K562 (cell line): ENCODE data around the gene TMTC2.

Experiments used
- CEBPB ChIP-seq: fragments of 450-650 bp; IDR thresholded peaks from 2 replicates; pipeline ENCODE4 v1.6.1; 2016; ENCODE audit warnings: missing genetic modification characterization, missing compliant biosample characterization
- EGR1 ChIP-seq: fragments of 450-650 bp; conservative IDR thresholded peaks from 2 replicates; pipeline ENCODE4 v1.6.1; 2017; ENCODE audit warnings: mild to moderate bottlenecking
- ELK1 ChIP-seq: sonication (generic); formaldehyde crosslinking; IDR thresholded peaks from 2 replicates; pipeline ENCODE4 v1.8.1; 2022; ENCODE audit warnings: missing genetic modification reagents
- JUNB ChIP-seq: fragments of 450-650 bp; formaldehyde crosslinking; conservative IDR thresholded peaks from 2 replicates; pipeline ENCODE4 v1.4.0; 2020; ENCODE audit warnings: mild to moderate bottlenecking
- MAFG ChIP-seq: fragments of 450-650 bp; conservative IDR thresholded peaks from 2 replicates; pipeline ENCODE4 v1.6.1; 2016; ENCODE audit warnings: missing genetic modification characterization, missing compliant biosample characterization
- NFIC ChIP-seq: fragments of 450-650 bp; IDR thresholded peaks from 2 replicates; pipeline ENCODE4 v1.6.1; 2017; ENCODE audit warnings: mild to moderate bottlenecking, inconsistent platforms
- POLR2AphosphoS5 ChIP-seq: IDR thresholded peaks from 2 replicates; pipeline ENCODE4 v1.6.1; 2011; ENCODE audit warnings: mild to moderate bottlenecking, low read depth, low read length, moderate library complexity; ENCODE audit not compliant: control insufficient read depth, insufficient read depth
- SMC3 ChIP-seq: conservative IDR thresholded peaks from 2 replicates; pipeline ENCODE4 v1.6.1; 2011; ENCODE audit warnings: low read depth, low read length, improper control_type of control experiment; ENCODE audit not compliant: insufficient read depth
- STAG1 ChIP-seq: sonication (generic); formaldehyde crosslinking; IDR thresholded peaks from 2 replicates; pipeline ENCODE4 v1.5.0; 2020; ENCODE audit warnings: missing genetic modification reagents, borderline replicate concordance
- YBX1 ChIP-seq: fragments of 450-650 bp; IDR thresholded peaks from 2 replicates; pipeline ENCODE4 v1.7.1; 2016; ENCODE audit warnings: mild to moderate bottlenecking
- ZNF785 ChIP-seq: fragments of 250-450 bp; sonication (Bioruptor Pico); IDR thresholded peaks from 2 replicates; pipeline ENCODE4 v1.4.0; 2020; ENCODE audit warnings: mild to moderate bottlenecking
- TF ChIP-seq, protein P1 (sequence below), 3 experiments: IDR thresholded peaks in 2 of 3; conservative IDR thresholded peaks in 1 of 3; 2 replicates each; pipeline ENCODE4 v1.5.1; 2011 to 2012; ENCODE audit warnings: low read length in 3 of 3, mild to moderate bottlenecking in 3 of 3, control low read depth in 2 of 3, improper control_type of control experiment in 1 of 3, inconsistent platforms in 1 of 3, low read depth in 1 of 3, mixed read lengths in 1 of 3, moderate library complexity in 1 of 3; ENCODE audit not compliant: insufficient read depth in 2 of 3
- TF ChIP-seq, protein P2 (sequence below), 2 experiments: fragments of 450-650 bp; formaldehyde crosslinking in 1 of 2; IDR thresholded peaks; 2 replicates each; pipeline versions ENCODE4 v1.4.0 to v1.6.1; 2014 to 2020; ENCODE audit warnings: mild to moderate bottlenecking in 2 of 2, borderline replicate concordance in 1 of 2, low read depth in 1 of 2
- TF ChIP-seq, protein P3 (sequence below): fragments of 250-450 bp; sonication (Bioruptor Pico); IDR thresholded peaks from 2 replicates; pipeline ENCODE4 v1.8.0; 2022; ENCODE audit warnings: moderate library complexity, mild to moderate bottlenecking, inconsistent platforms

GRCh38 chr12:82774666-82775065, 88.0 kb downstream of the TMTC2 start:
- TF ChIP-seq, protein P1, sequence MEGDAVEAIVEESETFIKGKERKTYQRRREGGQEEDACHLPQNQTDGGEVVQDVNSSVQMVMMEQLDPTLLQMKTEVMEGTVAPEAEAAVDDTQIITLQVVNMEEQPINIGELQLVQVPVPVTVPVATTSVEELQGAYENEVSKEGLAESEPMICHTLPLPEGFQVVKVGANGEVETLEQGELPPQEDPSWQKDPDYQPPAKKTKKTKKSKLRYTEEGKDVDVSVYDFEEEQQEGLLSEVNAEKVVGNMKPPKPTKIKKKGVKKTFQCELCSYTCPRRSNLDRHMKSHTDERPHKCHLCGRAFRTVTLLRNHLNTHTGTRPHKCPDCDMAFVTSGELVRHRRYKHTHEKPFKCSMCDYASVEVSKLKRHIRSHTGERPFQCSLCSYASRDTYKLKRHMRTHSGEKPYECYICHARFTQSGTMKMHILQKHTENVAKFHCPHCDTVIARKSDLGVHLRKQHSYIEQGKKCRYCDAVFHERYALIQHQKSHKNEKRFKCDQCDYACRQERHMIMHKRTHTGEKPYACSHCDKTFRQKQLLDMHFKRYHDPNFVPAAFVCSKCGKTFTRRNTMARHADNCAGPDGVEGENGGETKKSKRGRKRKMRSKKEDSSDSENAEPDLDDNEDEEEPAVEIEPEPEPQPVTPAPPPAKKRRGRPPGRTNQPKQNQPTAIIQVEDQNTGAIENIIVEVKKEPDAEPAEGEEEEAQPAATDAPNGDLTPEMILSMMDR (IDR thresholded peaks at IDR 0.05 in 2 of 3, conservative IDR thresholded peaks at IDR 0.05 in 1 of 3; ENCODE audit: insufficient read depth in 2 of 3, low read depth in 1 of 3, low read length in 3 of 3) = no peak
- TF ChIP-seq STAG1 (CRISPR knock-in tag) = no peak
- no peak for TF ChIP-seq SMC3
- TF ChIP-seq NFIC = no peak
- no peak for TF ChIP-seq ZNF785 (CRISPR knock-in tag)
- no peak for TF ChIP-seq MAFG
- TF ChIP-seq YBX1 = no peak
- no peak for TF ChIP-seq EGR1
- TF ChIP-seq ELK1 (CRISPR knock-in tag) = no peak
- TF ChIP-seq JUNB (CRISPR knock-in tag) = no peak
- no peak for TF ChIP-seq CEBPB (tag)
- TF ChIP-seq, protein P2, sequence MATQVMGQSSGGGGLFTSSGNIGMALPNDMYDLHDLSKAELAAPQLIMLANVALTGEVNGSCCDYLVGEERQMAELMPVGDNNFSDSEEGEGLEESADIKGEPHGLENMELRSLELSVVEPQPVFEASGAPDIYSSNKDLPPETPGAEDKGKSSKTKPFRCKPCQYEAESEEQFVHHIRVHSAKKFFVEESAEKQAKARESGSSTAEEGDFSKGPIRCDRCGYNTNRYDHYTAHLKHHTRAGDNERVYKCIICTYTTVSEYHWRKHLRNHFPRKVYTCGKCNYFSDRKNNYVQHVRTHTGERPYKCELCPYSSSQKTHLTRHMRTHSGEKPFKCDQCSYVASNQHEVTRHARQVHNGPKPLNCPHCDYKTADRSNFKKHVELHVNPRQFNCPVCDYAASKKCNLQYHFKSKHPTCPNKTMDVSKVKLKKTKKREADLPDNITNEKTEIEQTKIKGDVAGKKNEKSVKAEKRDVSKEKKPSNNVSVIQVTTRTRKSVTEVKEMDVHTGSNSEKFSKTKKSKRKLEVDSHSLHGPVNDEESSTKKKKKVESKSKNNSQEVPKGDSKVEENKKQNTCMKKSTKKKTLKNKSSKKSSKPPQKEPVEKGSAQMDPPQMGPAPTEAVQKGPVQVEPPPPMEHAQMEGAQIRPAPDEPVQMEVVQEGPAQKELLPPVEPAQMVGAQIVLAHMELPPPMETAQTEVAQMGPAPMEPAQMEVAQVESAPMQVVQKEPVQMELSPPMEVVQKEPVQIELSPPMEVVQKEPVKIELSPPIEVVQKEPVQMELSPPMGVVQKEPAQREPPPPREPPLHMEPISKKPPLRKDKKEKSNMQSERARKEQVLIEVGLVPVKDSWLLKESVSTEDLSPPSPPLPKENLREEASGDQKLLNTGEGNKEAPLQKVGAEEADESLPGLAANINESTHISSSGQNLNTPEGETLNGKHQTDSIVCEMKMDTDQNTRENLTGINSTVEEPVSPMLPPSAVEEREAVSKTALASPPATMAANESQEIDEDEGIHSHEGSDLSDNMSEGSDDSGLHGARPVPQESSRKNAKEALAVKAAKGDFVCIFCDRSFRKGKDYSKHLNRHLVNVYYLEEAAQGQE (IDR thresholded peaks at IDR 0.05; ENCODE audit: borderline replicate concordance) = no peak
- TF ChIP-seq, protein P2 (CRISPR knock-in tag; IDR thresholded peaks at IDR 0.05; ENCODE audit: low read depth) = no peak
- no peak for TF ChIP-seq POLR2AphosphoS5
- TF ChIP-seq, protein P3, sequence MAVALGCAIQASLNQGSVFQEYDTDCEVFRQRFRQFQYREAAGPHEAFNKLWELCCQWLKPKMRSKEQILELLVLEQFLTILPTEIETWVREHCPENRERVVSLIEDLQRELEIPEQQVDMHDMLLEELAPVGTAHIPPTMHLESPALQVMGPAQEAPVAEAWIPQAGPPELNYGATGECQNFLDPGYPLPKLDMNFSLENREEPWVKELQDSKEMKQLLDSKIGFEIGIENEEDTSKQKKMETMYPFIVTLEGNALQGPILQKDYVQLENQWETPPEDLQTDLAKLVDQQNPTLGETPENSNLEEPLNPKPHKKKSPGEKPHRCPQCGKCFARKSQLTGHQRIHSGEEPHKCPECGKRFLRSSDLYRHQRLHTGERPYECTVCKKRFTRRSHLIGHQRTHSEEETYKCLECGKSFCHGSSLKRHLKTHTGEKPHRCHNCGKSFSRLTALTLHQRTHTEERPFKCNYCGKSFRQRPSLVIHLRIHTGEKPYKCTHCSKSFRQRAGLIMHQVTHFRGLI (CRISPR knock-in tag) = no peak
